IPS-18a (cell line): Measurements from ENCODE around the gene FAF1.

Source experiments
- H3K27ac ChIP-seq: one replicate; pipeline ENCODE4 v1.5.1; 2013; ENCODE audit warnings: low read length
- H3K27me3 ChIP-seq: one replicate; pipeline ENCODE4 v1.6.1; 2013; ENCODE audit warnings: mild to moderate bottlenecking, low read length; ENCODE audit not compliant: control insufficient read depth, insufficient read depth
- H3K36me3 ChIP-seq: one replicate; pipeline ENCODE4 v1.6.1; 2013; ENCODE audit warnings: low read depth, low read length; ENCODE audit not compliant: control insufficient read depth
- H3K4me1 ChIP-seq: one replicate; pipeline ENCODE4 v1.6.1; 2013; ENCODE audit warnings: low read depth, low read length; ENCODE audit not compliant: control insufficient read depth
- H3K4me3 ChIP-seq: one replicate; pipeline ENCODE4 v1.5.1; 2013; ENCODE audit warnings: low read length
- H3K9ac ChIP-seq: one replicate; pipeline ENCODE4 v1.6.1; 2013; ENCODE audit warnings: mild to moderate bottlenecking, low read length, moderate library complexity
- H3K9me3 ChIP-seq: one replicate; pipeline ENCODE4 v1.6.1; 2013; ENCODE audit warnings: low read depth, low read length; ENCODE audit not compliant: control insufficient read depth

The FAF1 gene

GRCh38 chr1:50644447-50645105 lies 315.5 kb downstream of the FAF1 start:
- no peaks in the 10 kb centered on the region for H3K27me3 ChIP-seq
- H3K4me1 ChIP-seq, result peaks cover 9% of the 10 kb centered on the region
- no peak overlapping the region for H3K27ac ChIP-seq
- H3K9ac ChIP-seq, result no peak overlapping the region
- no peaks in the 10 kb centered on the region for H3K9me3 ChIP-seq
- H3K4me3 ChIP-seq, result no peak overlapping the region
- no peaks in the 10 kb centered on the region for H3K36me3 ChIP-seq

- H3K36me3 ChIP-seq, result no peaks in the 10 kb centered on the region
- H3K27me3 ChIP-seq, result no peaks in the 10 kb centered on the region
- H3K27ac ChIP-seq, result no peak overlapping the region
These were observed 322.6 kb downstream of the FAF1 start for GRCh38 chr1:50637460-50637859.

GRCh38 chr1:50634251-50634650 lies 325.8 kb downstream of the FAF1 start:
- Histone ChIP-seq H3K27me3 (no peaks in the 10 kb centered on the region), H3K9me3 (no peaks in the 10 kb centered on the region), H3K4me3 (no peak overlapping the region), H3K9ac (no peak overlapping the region), H3K4me1 (peaks cover 4% of the 10 kb centered on the region), H3K27ac (no peak overlapping the region), H3K36me3 (no peaks in the 10 kb centered on the region)

More at GRCh38 chr1:50637460-50637859, 322.6 kb downstream of the FAF1 start:
- Histone ChIP-seq H3K9ac (no peak overlapping the region), H3K4me3 (no peak overlapping the region), H3K9me3 (no peaks in the 10 kb centered on the region), H3K4me1 (peaks cover 4% of the 10 kb centered on the region)

- Histone ChIP-seq H3K9me3 (no peaks in the 10 kb centered on the region), H3K4me3 (no peak overlapping the region), H3K4me1 (peaks cover 4% of the 10 kb centered on the region), H3K27ac (no peak overlapping the region), H3K9ac (no peak overlapping the region), H3K27me3 (no peaks in the 10 kb centered on the region), H3K36me3 (no peaks in the 10 kb centered on the region)
These were observed 326.6 kb downstream of the FAF1 start for GRCh38 chr1:50633465-50633864.

- Histone ChIP-seq H3K4me3 (no peak overlapping the region), H3K36me3 (no peaks in the 10 kb centered on the region), H3K9ac (no peak overlapping the region), H3K27ac (no peak overlapping the region), H3K4me1 (peaks cover 4% of the 10 kb centered on the region), H3K27me3 (no peaks in the 10 kb centered on the region), H3K9me3 (no peaks in the 10 kb centered on the region)
These were observed 328.9 kb downstream of the FAF1 start for GRCh38 chr1:50631161-50631560.

GRCh38 chr1:50622259-50622658 lies 337.8 kb downstream of the FAF1 start:
- no peaks in the 10 kb centered on the region for H3K4me1 ChIP-seq
- no peaks in the 10 kb centered on the region for H3K36me3 ChIP-seq
- H3K9ac ChIP-seq, result no peak overlapping the region
- H3K27ac ChIP-seq, result no peak overlapping the region
- no peak overlapping the region for H3K4me3 ChIP-seq
- H3K27me3 ChIP-seq, result no peaks in the 10 kb centered on the region
- no peaks in the 10 kb centered on the region for H3K9me3 ChIP-seq

GRCh38 chr1:50620680-50621329 lies 339.3 kb downstream of the FAF1 start:
- no peaks in the 10 kb centered on the region for H3K9me3 ChIP-seq
- H3K27ac ChIP-seq, result no peak overlapping the region
- no peaks in the 10 kb centered on the region for H3K4me1 ChIP-seq
- no peak overlapping the region for H3K9ac ChIP-seq
- H3K4me3 ChIP-seq, result no peak overlapping the region
- H3K36me3 ChIP-seq, result no peaks in the 10 kb centered on the region
- no peaks in the 10 kb centered on the region for H3K27me3 ChIP-seq

- H3K4me3 ChIP-seq, result no peak overlapping the region
- no peaks in the 10 kb centered on the region for H3K36me3 ChIP-seq
- no peak overlapping the region for H3K27ac ChIP-seq
- peaks cover 7% of the 10 kb centered on the region for H3K4me1 ChIP-seq
- no peaks in the 10 kb centered on the region for H3K27me3 ChIP-seq
- no peaks in the 10 kb centered on the region for H3K9me3 ChIP-seq
- H3K9ac ChIP-seq, result no peak overlapping the region
These were observed 344.9 kb downstream of the FAF1 start for GRCh38 chr1:50615036-50615750.

- Histone ChIP-seq H3K36me3 (no peaks in the 10 kb centered on the region), H3K9me3 (no peaks in the 10 kb centered on the region), H3K4me3 (no peak overlapping the region), H3K27ac (no peak overlapping the region), H3K9ac (no peak overlapping the region), H3K4me1 (peaks cover 7% of the 10 kb centered on the region), H3K27me3 (no peaks in the 10 kb centered on the region)
These were observed 348.4 kb downstream of the FAF1 start for GRCh38 chr1:50611675-50612074.

GRCh38 chr1:50610563-50610962 lies 349.5 kb downstream of the FAF1 start:
- H3K9ac ChIP-seq, result no peak overlapping the region
- H3K4me1 ChIP-seq, result peaks cover 7% of the 10 kb centered on the region
- H3K27me3 ChIP-seq, result no peaks in the 10 kb centered on the region
- no peaks in the 10 kb centered on the region for H3K9me3 ChIP-seq
- no peak overlapping the region for H3K27ac ChIP-seq
- H3K36me3 ChIP-seq, result no peaks in the 10 kb centered on the region
- no peak overlapping the region for H3K4me3 ChIP-seq

GRCh38 chr1:50609508-50609907 lies 350.6 kb downstream of the FAF1 start:
- H3K9ac ChIP-seq, result no peak overlapping the region
- H3K4me1 ChIP-seq, result peaks cover 7% of the 10 kb centered on the region
- H3K27me3 ChIP-seq, result no peaks in the 10 kb centered on the region
- no peak overlapping the region for H3K4me3 ChIP-seq
- H3K27ac ChIP-seq, result no peak overlapping the region
- H3K9me3 ChIP-seq, result no peaks in the 10 kb centered on the region
- H3K36me3 ChIP-seq, result no peaks in the 10 kb centered on the region
